Measurements from ENCODE around the gene ZNF695.

The ZNF695 gene

GRCh38 chr1:246959944-246960693 is 47.7 kb downstream of the ZNF695 start:
- no peak overlapping the region for H3K4me3 ChIP-seq (ENCODE audit: low read depth, low read length)

- H3K4me3 ChIP-seq (ENCODE audit: low read depth, low read length): no peak overlapping the region
Observed at GRCh38 chr1:246954126-246954525, 53.7 kb downstream of the ZNF695 start.

GRCh38 chr1:246951413-246951812 is 56.4 kb downstream of the ZNF695 start:
- H3K4me3 ChIP-seq (ENCODE audit: low read depth, low read length): no peak overlapping the region

GRCh38 chr1:246949956-246950355 is 57.9 kb downstream of the ZNF695 start:
- no peak overlapping the region for H3K4me3 ChIP-seq (ENCODE audit: low read depth, low read length)

- H3K4me3 ChIP-seq (ENCODE audit: low read depth, low read length): no peak overlapping the region
Observed at GRCh38 chr1:246947255-246947654, 60.6 kb downstream of the ZNF695 start.

GRCh38 chr1:246946366-246946765 is 61.5 kb downstream of the ZNF695 start:
- H3K4me3 ChIP-seq (ENCODE audit: low read depth, low read length): no peak overlapping the region

All from iPS-11a (cell line).